UCSD-AML1 (cell line): ENCODE data around the gene PCDHGC5.

ENCODE experiments used
- DNase-seq: peaks from one replicate; lab custom pipeline; 2025; ENCODE audit not compliant: unreplicated experiment; lab: John Stamatoyannopoulos, UW

PCDHGC5 gene

DNA sequence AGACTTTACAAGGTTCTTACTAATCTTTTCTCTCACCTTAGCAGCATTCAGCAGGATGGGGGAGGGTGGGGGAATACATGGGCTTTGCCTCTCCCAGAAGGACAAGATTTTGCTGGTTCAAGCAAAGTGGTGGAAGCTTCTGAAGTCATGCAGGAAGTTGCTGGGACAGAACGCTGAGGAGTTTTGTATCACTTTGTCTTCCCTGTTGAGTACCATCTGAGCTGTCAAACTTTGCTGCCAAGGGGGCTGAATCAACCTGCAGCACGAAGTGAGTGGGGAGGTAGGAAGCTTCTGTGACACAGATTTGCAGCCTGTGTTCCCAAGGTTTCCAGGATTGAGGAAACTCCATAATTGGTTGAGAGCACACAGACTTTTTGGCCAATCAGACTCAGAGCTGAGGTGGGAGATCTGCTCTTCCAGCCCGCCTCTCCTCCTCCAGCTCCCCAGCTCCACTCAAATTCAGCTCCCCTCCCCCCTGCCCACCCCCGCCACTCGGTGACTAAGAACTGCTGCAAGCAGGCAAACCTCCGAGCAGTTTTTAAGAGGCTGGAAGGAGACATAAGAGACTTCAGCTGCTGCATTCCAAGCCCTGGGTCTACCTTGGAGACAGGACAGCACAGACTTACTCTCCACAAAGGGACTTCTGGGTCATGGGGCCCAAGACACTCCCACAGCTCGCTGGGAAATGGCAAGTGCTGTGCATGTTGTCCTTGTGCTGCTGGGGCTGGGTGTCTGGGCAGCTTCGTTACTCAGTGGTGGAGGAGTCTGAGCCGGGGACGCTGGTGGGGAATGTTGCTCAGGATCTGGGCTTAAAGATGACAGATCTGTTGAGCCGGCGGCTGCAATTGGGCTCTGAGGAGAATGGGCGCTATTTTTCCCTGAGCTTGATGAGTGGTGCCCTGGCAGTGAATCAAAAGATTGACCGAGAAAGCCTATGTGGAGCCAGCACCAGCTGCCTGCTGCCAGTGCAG, at the start of gene PCDHGC5:
TSS of gene PCDHGC5 (plus strand) at position 491 of the 971 bp plus-strand sequence. CDS start at position 651, 160 bp downstream.
- DNase-seq = no peak

DNA sequence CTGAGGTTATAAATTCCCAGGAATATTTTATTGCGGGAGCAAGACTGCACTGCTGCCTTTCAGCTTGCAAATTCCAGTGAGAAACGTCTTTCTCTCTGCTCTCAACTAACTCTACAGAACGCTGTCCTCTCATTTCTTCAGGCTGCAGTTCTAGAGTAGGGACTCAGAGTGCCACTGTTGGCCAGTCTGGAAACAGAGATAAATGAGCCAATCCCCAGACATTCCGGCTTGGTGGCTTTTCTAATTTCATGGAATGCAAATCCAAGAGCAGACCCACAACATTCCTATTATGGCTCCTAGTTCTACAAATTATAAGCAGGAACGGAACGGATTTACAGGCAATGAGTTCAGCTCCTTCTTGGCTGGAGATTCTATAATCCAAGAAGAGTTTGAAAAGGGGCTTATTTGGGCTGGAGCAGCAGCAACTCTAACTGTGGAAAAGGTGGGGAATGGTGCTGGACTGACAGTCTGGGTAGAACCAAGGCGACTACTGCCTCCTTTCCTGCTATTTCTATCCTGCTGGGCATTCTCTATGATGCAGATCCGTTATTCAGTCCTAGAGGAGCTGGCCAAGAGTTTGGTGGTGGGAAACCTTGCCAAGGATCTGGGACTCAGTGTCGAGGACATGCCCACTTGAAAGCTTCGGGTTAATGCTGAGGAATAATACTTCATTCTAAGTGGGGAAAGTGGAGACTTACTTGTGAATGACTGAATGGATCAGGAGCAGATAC, 49.3 kb upstream of the PCDHGC5 start:
- DNase-seq = no peak

DNA sequence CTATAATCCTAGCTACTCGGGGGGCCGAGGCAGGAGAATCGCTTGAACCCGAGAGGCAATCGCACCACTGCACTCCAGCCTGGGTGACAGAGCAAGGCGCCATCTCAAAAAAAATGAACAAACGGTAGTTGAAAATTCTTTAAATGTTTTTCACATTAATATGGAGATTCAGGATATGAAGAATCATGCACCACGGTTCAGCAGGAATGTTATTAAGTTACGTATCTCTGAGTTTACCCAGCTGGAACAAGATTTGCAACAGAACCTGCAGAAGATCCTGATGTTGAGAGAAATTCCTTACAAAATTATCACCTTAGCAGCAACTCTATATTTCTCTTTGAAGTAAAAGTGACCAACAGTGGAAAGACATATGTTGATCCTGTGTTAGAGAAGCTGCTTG, 48.5 kb upstream of the PCDHGC5 start:
- no peak for DNase-seq

DNA sequence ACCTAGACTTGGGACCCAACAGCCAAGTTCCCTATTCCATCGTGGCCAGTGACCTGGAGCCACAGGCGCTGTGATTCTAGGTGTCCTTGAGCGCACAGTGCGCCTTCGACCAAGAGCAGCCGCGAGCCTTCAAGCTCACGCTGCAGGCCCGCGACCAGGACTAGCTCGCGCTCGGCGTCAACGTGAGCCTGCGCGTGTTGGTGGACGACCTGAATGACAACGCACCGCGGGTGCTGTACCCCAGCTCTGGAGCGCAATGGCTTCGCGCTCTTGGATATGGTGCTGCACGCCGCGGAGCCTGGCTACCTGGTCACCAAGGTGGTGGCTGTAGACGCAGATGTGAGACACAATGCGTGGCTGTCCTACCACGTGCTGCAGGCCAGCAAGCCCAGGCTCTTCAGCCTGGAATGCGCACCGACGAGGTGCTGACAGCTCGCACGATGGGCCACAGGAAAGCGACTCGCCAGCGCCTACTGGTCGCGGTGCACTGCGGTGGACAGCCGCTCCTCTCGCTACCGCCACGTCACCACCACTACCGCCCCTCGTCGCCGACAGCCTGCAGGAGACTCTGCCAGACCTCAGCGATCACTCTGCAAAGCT, 47.2 kb upstream of the PCDHGC5 start:
- DNase-seq = no peak

DNA sequence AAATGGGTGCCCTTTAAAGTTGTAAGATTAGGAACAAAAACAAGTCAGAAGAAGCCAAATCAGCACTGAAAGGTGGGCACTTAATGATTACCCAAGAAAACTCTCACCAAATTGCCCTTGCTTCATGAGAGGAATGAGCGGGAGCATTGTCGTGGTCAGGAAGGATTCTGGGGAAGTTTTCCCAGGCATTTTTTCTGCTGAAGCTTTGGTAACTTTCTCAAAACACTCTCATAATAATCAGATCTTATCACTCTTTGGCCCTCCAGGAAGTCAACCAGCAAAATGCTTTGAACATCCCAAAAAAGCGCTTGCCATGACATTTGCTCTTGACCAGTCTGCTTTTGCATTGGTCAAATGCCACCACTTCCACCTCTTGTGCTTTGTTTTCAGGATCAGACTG, 23.5 kb upstream of the PCDHGC5 start:
- DNase-seq = no peak

DNA sequence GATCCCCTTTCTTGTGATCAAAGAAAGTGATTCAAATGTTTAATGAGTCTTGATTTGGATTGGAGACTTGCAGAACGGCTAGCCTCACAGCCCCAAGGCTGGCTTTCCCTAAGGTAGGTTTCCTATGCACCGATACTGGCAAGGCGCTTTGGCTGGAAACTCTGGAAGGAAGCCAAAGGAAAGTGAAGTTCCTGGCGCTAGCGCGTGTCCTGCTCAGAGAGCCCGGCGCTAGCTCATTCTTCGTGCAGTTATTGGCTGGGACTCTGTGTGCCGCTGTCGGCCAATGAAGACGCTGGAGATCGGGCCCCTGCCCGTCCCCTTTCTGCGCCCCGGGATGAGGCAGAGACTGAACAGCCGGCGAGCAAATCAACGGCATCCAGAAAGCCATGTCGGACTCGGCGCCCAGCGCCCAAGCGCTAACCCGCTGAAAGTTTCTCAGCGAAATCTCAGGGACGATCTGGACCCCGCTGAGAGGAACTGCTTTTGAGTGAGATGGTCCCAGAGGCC, 13.2 kb upstream of the PCDHGC5 start, which contains the start of gene PCDHGC3:
TSS of gene PCDHGC3 (plus strand) at position 342 of the 507 bp plus-strand sequence. CDS start at position 493, 151 bp downstream.
- peak; percentile 81 for DNase-seq

DNA sequence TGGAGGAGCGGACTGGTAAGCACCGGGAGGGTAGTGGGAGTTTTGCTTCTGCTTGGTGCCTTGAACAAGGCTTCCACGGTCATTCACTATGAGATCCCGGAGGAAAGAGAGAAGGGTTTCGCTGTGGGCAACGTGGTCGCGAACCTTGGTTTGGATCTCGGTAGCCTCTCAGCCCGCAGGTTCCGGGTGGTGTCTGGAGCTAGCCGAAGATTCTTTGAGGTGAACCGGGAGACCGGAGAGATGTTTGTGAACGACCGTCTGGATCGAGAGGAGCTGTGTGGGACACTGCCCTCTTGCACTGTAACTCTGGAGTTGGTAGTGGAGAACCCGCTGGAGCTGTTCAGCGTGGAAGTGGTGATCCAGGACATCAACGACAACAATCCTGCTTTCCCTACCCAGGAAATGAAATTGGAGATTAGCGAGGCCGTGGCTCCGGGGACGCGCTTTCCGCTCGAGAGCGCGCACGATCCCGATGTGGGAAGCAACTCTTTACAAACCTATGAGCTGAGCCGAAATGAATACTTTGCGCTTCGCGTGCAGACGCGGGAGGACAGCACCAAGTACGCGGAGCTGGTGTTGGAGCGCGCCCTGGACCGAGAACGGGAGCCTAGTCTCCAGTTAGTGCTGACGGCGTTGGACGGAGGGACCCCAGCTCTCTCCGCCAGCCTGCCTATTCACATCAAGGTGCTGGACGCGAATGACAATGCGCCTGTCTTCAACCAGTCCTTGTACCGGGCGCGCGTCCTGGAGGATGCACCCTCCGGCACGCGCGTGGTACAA, 12.6 kb upstream of the PCDHGC5 start:
- DNase-seq = peak; percentile 60

DNA sequence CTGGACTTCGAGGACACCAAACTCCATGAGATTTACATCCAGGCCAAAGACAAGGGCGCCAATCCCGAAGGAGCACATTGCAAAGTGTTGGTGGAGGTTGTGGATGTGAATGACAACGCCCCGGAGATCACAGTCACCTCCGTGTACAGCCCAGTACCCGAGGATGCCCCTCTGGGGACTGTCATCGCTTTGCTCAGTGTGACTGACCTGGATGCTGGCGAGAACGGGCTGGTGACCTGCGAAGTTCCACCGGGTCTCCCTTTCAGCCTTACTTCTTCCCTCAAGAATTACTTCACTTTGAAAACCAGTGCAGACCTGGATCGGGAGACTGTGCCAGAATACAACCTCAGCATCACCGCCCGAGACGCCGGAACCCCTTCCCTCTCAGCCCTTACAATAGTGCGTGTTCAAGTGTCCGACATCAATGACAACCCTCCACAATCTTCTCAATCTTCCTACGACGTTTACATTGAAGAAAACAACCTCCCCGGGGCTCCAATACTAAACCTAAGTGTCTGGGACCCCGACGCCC, 11.8 kb upstream of the PCDHGC5 start:
- no peak for DNase-seq

DNA sequence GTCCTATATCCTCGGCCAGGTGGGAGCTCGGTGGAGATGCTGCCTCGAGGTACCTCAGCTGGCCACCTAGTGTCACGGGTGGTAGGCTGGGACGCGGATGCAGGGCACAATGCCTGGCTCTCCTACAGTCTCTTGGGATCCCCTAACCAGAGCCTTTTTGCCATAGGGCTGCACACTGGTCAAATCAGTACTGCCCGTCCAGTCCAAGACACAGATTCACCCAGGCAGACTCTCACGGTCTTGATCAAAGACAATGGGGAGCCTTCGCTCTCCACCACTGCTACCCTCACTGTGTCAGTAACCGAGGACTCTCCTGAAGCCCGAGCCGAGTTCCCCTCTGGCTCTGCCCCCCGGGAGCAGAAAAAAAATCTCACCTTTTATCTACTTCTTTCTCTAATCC, 11.1 kb upstream of the PCDHGC5 start:
- DNase-seq = no peak

DNA sequence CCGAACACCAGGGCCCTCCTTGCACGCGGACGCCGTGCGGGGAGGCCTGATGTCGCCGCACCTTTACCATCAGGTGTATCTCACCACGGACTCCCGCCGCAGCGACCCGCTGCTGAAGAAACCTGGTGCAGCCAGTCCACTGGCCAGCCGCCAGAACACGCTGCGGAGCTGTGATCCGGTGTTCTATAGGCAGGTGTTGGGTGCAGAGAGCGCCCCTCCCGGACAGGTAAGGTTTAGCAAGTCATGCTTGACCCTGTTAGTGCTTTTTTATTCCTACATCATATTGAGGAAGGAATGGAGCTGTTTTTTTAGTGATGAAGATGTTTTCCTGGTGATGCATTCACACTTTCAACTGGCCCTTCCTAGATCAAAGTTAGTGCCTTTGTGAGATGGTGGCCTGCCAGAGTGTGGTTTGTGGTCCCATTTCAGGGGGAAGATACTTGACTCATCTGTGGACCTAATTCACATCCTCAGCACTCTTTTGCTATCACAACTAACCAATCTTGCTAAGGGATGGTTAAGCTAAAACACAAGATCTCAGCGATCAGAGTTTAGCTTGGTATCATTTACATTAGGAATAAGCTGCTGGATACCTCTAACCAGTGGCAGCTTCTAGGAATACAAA, 10.4 kb upstream of the PCDHGC5 start:
- DNase-seq = no peak

DNA sequence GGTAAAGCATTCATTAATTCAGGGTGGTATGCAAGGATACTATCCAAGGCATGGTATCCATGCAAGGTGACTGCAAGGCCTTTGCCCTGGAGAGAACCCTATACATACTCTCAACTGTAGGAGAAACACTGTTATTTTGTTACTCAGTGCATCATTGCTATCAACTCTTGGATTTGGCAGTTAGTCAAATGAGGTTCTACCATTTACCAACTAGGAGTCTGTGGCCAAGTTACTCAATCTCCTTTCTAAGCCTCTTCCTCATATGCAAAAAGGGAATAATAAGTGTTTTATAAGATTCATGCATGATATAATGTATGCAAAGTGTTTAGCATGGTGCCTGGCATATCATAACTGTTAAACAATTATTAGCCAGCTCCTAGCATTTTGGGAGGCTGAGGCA, 9.1 kb upstream of the PCDHGC5 start:
- DNase-seq = no peak

DNA sequence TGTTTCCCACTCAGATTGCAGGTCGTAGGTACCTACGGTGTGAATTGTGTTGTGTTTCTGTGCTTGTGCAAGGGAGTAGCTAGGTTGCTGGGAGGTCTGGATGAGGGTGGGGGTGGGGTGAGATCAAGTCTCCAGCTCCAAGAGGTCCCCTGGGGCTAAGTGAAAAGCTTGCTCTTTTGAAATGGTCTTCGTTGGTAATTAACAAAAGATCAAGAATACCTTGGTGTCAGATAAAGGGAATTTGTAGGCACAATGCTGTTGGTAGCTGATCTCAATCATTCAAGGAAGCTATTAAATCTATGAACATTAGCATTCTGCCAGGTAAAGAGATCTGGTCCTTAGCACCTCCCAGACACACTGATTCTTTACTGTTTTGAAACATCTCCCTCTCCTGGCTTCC, 5.0 kb upstream of the PCDHGC5 start:
- no peak for DNase-seq

DNA sequence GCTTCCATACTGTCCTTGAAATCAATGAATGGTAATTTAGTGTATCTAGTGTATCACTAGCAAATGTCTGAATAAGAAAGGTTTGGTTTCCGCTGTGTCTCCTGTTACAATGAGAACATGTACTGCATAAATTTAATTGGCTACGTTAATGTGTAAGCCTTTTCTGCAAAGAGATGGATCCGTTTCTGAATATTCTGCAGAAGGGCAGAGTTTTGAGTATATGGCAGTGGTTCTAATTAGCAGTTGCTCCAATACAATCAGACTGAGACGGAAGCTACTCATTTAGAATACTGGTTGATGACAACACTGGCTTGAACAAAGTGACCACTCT, 4.6 kb upstream of the PCDHGC5 start:
- no peak for DNase-seq

DNA sequence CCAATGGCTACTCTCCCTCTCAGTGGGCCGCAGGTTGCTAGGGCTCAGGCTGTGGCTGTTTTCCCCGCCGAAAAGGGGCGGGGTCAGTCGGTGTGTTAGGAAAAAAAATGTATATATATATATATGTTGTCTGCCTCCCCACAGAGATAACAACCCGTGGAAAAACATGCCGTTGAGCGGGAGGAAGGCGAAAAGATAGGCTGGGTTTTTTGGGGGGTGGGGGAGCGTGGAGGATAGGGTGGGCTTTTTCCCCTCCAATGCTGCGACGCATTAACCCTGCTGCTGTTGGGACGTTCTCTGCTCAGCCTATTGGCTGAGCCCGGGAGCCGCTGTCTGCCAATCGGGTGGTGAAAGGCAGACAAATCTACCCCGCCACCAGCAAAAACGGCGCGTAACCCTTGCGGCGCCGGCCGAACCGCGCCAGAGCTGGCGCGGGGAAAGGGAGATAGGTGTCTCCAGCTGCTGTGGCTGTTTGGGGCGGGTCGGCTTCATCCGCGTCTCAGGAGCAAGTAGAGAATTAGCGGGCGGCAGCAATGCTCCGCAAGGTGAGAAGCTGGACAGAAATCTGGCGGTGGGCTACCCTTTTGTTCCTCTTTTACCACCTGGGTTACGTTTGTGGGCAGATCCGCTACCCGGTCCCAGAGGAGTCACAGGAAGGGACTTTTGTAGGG, 4.1 kb upstream of the PCDHGC5 start, which contains the start of gene PCDHGC4:
TSS of gene PCDHGC4 (plus strand) at position 390 of the 671 bp plus-strand sequence. CDS start at position 534, 144 bp downstream.
- no peak for DNase-seq

DNA sequence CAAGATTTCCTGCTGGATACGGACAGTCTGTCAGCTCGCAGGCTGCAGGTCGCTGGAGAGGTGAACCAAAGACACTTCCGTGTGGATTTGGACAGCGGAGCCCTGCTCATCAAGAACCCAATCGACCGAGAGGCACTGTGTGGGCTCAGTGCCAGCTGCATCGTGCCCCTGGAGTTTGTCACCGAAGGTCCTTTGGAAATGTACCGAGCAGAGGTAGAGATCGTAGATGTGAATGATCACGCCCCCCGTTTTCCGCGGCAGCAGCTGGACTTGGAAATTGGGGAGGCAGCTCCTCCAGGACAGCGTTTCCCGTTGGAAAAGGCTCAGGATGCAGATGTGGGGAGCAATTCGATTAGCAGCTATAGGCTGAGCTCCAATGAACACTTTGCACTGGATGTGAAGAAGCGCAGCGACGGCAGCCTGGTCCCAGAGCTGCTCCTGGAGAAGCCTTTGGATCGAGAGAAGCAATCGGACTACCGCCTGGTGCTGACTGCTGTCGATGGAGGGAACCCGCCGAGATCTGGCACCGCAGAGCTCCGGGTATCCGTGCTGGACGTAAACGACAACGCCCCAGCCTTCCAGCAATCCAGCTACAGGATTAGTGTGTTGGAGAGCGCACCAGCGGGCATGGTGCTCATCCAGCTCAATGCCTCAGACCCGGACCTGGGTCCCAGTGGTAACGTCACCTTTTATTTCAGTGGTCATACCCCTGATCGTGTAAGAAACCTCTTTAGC, 3.4 kb upstream of the PCDHGC5 start:
- no peak for DNase-seq

DNA sequence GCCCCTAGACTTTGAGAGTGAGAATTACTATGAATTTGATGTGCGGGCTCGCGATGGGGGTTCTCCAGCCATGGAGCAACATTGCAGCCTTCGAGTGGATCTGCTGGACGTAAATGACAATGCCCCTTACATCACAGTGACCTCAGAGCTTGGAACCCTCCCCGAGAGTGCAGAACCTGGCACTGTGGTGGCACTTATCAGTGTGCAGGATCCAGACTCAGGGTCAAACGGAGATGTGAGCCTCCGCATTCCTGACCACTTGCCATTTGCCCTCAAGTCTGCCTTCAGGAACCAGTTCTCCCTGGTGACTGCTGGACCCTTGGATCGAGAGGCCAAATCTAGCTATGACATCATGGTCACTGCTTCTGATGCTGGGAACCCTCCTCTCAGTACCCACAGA, 2.8 kb upstream of the PCDHGC5 start:
- DNase-seq = no peak

DNA sequence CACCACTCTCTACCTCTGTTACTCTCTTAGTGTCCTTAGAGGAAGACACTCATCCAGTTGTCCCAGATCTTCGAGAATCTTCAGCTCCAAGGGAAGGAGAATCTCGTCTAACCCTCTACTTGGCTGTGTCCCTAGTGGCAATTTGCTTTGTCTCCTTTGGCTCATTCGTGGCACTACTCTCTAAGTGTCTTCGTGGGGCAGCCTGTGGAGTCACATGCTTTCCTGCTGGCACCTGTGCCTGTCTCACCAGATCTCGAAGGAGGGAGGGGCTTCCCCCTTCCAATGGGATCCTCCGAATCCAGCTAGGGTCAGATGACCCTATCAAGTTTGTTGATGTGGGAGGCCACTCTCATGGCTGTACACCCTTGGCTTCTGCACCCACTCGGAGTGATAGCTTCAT, 1.8 kb upstream of the PCDHGC5 start:
- no peak for DNase-seq

DNA sequence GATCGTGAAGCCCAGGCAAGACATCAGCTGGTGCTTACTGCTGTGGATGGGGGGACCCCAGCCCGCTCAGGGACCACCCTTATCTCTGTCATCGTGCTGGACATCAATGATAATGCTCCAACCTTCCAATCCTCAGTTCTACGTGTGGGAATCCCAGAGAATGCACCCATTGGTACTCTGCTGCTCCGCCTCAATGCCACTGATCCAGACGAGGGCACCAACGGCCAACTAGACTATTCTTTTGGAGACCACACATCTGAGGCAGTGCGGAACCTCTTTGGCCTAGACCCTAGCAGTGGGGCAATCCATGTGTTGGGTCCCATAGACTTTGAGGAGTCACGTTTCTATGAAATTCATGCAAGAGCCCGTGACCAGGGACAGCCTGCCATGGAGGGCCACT, 960 bp downstream of the PCDHGC5 start:
- DNase-seq = no peak

DNA sequence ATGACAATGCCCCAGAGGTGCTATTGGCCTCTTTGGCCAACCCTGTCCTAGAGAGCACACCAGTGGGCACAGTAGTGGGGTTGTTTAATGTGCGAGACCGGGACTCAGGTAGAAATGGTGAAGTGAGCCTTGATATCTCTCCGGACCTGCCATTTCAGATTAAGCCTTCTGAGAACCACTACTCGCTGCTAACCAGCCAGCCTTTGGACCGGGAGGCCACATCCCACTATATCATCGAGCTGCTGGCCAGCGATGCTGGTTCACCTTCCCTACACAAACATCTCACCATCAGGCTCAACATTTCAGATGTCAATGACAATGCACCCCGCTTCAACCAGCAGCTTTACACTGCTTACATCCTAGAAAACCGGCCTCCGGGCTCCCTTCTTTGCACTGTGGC, 1.4 kb downstream of the PCDHGC5 start:
- no peak for DNase-seq
